ENCODE data around the gene GNA14.

DNA sequence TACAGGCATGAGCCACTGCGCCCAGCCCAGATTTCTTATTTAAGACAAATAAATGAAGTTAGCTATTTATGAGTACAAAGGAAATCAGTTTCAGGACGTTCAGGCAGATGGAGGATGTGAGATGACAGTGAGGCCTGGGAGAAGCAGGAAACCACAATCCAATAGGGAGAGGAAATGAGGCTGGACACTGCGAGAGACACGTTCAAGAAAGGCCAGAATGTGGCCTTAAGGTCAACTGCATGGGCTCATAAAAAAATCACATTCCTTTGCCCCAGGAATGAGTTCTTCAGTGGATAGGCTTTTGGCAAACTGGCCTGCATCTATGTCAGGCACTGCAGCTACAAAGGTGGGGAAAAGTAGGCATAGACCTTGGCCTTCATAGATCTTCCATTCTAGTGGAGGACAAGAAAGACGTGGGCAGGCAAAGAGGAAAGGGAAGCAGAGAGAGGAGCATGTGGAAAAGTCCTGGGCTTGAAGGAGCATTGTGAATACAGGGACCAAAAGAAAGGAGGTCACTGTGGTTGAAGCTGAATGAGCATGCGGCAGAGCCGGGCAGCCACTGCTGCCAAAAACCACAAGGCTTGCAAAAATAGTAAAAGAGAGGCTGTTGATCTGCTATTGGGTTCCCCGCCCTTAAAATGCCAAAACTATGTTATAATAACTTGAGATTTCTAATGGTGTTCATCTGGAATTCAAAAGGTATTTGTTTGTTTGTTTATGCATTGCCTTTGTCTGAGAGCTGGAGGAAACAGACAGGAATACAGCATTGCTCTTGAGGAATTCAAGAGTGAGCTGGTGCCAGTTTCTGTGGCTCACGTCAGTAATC lies 133.0 kb downstream of the GNA14 start:
- TF ChIP-seq, protein P1, sequence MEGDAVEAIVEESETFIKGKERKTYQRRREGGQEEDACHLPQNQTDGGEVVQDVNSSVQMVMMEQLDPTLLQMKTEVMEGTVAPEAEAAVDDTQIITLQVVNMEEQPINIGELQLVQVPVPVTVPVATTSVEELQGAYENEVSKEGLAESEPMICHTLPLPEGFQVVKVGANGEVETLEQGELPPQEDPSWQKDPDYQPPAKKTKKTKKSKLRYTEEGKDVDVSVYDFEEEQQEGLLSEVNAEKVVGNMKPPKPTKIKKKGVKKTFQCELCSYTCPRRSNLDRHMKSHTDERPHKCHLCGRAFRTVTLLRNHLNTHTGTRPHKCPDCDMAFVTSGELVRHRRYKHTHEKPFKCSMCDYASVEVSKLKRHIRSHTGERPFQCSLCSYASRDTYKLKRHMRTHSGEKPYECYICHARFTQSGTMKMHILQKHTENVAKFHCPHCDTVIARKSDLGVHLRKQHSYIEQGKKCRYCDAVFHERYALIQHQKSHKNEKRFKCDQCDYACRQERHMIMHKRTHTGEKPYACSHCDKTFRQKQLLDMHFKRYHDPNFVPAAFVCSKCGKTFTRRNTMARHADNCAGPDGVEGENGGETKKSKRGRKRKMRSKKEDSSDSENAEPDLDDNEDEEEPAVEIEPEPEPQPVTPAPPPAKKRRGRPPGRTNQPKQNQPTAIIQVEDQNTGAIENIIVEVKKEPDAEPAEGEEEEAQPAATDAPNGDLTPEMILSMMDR (conservative IDR thresholded peaks at IDR 0.05; ENCODE audit: low read depth, low read length) = no peak
- TF ChIP-seq EZH2 (IDR thresholded peaks at IDR 0.05; ENCODE audit: low read length, unreplicated experiment) (no peak), EZH2phosphoT487 (IDR thresholded peaks at IDR 0.05; ENCODE audit: borderline replicate concordance, low read length) (no peak)

Data from PC-3 (cell line).